ENCODE measurements around the gene BABAM2.

Gene BABAM2

GRCh38 chr2:28129955-28130695 is 239.6 kb downstream of the BABAM2 start:
- no peak for DNase-seq (ENCODE audit: low spot score)

DNA sequence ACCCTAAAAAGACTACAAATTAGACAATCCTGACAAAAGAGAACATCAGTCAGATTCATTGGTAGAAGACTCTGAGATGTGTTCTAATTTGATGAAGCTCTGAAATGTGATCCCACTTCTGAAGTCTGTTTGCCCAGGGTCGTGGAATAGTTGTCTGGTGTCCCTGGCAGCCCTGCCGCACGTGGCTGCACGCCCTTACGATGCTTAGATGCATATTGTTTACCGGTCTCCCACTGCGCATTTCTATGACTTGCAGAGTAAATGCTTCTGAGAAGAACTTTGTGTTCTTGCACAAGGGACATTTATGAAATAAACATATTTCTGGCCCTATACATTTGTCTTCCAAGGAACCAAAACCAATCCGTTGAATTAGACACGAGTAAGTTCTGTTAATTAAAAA is 243.2 kb downstream of the BABAM2 start:
- DNase-seq (ENCODE audit: low spot score) = no peak

DNA sequence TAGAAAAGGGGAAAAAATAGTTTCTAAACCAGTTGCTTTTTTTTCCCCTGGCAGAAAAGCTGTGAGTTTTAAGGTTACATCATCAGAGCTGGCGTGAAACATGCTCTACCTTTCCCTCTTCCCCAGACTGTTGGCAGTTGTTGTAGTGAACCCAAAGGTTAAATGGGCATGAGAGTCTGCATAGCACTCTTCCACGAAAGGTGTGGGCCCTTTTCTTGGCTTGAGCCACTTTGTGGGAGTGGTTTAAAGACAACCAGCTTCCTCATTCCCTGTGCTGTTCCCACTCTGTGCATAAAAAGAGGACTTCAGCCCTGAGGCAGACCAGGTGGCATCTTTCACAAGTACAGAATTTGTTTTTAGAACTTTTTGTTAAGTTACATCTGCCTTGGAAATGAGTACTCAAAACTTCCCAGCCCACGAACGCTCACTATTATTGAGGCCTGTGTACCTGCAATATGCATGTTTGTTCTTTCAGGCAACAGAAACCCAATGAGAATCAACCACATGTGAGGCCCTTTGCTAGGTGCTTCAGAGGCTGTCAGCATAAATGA is 243.8 kb downstream of the BABAM2 start:
- no peak for DNase-seq (ENCODE audit: low spot score)

DNA sequence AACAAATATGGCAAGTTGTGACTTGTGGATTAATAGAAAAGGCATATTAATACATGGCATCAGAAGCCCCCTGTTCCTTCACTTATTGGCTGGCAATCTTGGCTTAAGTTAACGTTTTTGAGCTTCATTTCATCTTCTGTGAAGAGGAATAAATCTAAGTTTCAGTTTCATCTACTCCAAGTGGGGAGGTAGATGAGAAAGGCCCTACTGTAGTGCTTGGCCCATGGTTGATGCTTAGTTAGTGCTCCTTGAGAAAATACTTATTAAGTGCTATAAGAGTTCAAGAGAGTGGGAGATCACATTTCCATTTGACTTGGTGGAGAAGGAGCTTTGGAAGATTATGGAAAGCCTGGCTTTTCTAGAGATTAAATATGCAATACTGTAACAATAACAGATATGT is 244.3 kb downstream of the BABAM2 start:
- no peak for DNase-seq (ENCODE audit: low spot score)

DNA sequence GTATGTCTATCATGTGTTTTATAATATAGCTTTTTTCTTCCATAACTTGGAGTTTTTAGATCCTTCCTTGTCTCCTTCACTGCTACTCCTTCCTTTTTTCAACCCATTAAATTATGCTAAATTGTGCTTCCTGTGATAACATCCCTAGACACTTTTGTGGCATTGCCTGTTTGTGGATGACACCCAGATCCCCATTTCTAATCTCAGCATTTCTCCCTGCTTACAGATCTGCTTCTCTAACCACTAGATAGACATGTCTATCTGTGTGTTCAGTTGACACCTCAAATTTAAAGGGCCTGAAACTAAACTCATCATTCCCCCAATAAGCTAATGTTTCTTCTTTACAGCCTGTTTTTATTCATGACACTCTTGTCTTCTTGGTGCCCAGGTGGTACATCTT is 244.8 kb downstream of the BABAM2 start:
- no peak for DNase-seq (ENCODE audit: low spot score)

- no peak for DNase-seq (ENCODE audit: low spot score)
Measured at GRCh38 chr2:28135799-28136198, 245.3 kb downstream of the BABAM2 start.

DNA sequence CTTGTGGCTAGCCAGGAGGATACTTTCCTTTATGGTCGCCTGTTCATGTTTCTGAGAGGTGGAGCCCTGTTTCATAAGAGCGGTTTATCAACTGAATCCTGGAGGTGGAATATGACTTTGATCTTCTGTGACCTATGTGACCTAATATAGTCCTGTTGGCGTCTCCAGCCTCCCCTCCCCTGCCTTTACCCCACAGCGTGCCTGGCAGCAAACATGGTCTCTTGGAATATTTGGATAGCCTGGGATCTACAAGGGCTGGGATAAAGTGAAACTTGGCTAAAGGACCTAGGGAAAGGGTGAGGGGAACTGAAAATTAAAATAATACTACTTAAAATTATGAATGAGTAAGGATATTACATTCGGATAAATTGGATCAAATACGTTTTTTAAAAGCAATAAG is 246.0 kb downstream of the BABAM2 start:
- no peak for DNase-seq (ENCODE audit: low spot score)

- no peak for DNase-seq (ENCODE audit: low spot score)
Measured at GRCh38 chr2:28137221-28137620, 246.7 kb downstream of the BABAM2 start.

GRCh38 chr2:28142386-28142785 is 251.9 kb downstream of the BABAM2 start:
- no peak for DNase-seq (ENCODE audit: low spot score)

DNA sequence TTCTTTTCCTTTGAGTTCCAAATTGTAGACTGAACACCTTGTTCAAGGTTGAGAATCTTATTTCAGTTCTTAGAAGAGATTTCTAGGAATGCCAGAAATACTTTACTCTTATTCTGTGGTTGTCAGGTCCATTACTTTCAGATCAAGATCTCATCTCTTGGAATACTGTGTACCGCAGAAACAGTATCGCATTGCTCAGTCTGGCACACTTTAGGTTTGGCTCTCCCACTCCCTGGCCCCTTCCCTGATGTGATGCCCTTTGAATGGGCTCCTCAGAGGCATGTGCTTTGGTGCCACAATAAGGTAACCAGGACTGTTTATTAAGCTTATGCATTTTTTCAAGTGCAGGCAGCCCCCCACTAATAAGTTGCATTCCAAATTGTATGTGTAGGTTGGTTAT is 257.5 kb downstream of the BABAM2 start:
- DNase-seq (ENCODE audit: low spot score) = no peak

DNA sequence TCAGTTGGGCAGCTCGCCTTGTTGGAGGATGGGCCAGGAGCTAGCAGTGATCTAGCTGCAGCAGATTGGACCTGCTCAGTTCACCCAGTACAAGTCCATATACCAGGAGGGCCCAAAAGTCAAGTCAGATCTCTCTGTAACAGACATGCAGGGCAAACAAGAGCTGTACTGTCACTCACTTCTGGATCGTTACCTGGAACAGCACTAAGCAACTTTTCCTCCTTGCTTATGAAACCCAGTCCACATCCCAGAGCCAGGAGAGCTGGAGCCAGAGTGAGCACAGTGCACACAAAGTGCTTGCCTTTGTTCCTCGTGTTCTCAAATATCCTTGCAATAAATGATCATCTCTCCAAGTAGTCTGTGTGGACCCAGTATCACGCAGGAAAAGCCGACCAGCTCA is 258.0 kb downstream of the BABAM2 start:
- DNase-seq (ENCODE audit: low spot score) = no peak

DNA sequence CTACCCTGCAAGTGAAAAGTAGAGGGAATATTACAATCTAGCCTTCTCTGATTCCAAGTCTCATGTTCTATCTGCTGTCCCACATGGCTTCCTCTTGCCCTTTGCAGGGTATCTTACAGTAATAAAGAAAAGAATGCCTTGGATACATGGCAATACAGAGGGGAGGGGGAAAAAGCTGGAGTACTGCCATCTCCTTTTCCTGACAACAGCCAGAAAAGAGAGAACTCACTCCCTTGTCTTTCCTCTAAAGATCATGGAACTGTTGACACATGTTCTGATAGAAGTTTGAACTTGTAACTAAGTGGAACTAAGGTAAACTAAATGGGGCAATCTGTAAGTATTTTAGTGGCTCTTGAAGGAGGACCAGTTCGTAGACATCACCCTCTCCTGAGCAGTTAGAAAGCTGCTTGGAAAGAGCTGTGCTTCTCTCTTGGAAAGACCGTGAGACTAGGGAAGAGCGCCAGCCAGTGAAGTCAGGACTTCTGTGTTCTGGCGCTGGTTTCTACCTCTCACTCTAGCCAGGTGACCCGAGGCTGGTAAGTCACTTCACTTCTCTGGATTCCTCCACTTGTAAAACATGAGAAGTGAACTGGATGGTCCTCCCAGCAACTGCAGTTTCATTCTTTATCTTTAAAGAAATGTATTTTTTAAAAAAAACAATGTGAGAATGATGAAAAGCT is 259.8 kb downstream of the BABAM2 start:
- DNase-seq (ENCODE audit: low spot score) = no peak

GRCh38 chr2:28150994-28151393 is 260.5 kb downstream of the BABAM2 start:
- DNase-seq (ENCODE audit: low spot score) = no peak

DNA sequence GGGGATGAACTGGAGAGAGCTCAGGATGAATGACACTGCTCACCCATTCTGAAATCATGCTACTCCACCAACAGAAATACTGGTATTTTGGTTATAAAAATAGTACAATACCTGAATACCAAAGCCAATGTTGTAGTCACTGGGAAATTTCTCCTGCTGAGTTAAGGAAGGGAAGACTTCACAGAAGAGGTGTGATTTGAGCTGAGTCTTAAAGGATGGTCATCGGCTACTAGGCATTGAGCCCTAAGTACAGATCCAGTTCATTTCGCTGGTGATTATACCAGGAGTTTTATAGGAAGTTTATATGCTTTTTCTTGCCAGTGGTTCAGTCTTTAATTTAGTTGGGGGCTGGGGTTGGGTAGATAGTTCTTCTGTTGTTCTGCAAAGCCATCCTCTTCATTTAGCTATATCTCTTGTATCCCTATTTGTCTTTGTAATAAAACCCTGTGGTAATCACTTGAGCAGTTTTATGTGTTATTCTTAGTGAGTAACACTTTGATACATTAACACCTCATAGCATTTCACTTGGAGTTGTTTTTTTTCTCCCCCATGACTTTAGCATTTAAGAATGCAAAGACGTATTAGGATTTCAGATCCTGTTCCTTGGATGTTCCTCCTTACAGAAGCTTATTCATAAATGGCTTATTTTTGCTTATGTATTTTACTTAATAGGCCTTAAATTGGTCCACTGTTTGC is 262.2 kb downstream of the BABAM2 start:
- no peak for DNase-seq (ENCODE audit: low spot score)

DNA sequence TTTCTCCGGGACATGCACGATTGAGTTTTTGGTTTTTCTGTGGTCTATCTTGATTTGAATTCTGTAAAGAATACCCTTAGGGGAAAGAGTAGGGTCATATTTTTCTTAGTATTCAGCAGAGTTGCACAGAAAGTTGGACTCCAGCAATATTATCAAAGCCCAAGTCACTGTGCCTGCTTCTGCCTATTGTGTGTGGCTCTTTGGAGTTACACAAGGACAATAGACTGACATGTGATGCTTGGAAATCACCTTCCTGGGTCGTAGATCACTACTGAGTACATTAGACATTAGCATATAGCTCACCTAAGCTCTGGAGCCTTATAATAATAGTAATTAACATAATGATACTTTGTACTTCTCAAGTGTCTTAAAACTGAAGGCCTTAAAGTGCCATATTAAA is 263.3 kb downstream of the BABAM2 start:
- no peak for DNase-seq (ENCODE audit: low spot score)

GRCh38 chr2:28155086-28155485 is 264.6 kb downstream of the BABAM2 start:
- no peak for DNase-seq (ENCODE audit: low spot score)

- no peak for DNase-seq (ENCODE audit: low spot score)
Measured at GRCh38 chr2:28155627-28156026, 265.1 kb downstream of the BABAM2 start.

DNA sequence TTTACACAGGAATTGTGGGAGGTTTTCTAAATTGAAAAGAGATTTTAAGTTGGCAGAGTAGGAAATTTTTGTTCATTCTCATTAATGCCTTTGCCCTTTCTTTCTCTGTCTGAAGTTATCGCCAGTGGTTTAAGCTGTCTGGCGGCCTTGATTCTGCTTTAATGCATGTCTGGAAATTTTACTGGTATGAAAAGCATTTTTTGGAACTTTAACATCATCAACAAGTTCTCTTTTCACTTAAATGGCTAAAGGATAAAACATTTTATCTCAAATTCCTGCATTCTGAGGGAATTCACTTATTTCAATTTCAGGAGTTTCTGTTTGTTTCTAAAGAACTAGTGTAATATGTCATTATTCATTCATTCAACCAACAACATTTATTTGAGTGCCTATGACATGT is 268.3 kb downstream of the BABAM2 start:
- DNase-seq (ENCODE audit: low spot score) = no peak

- no peak for DNase-seq (ENCODE audit: low spot score)
Measured at GRCh38 chr2:28160986-28161425, 270.5 kb downstream of the BABAM2 start.

- DNase-seq (ENCODE audit: low spot score) = no peak
Measured at GRCh38 chr2:28161466-28161865, 270.9 kb downstream of the BABAM2 start.

- DNase-seq (ENCODE audit: low spot score) = no peak
Measured at GRCh38 chr2:28162564-28162963, 272.0 kb downstream of the BABAM2 start.

DNA sequence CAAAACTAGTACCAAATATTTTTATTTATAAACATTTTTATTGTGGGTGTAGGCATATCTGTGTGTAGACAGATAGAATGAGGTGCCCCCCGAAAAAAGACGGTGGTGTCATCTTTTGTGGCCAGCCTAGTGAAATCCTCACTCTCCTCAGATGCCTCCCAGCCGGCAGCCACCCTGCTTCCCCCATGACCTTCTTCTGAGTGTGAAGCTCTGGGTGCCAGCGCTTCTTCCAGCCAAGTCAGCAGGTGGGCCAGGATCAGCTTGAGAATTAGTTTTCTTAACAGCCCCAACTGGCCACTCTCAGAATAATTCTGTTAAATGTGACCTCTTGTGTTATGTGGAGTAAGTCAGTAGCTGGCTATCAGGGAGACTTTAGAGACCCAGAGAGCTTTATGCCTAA is 272.5 kb downstream of the BABAM2 start:
- no peak for DNase-seq (ENCODE audit: low spot score)

Data from CD4-positive, alpha-beta T cell treated with Interleukin-15 for 4 hours (primary cell).